HG03457 (cell line): Measurements from ENCODE around the gene PCBP3.
"Not testable (repeated sequence)": the region's sequence is repeated elsewhere in the genome, so short reads cannot be mapped to it uniquely, and the experiment has no call there.

Experiments
- ATAC-seq: cut with Tn5 transposase; IDR thresholded peaks from one replicate; pipeline ENCODE4 v1.9.1; 2021; ENCODE audit warnings: moderate number of reproducible peaks; ENCODE audit not compliant: unreplicated experiment

PCBP3 gene

GRCh38 chr21:45870421-45870820 is 226.9 kb downstream of the PCBP3 start:
- no peak for ATAC-seq

- no peak for ATAC-seq
Observed at GRCh38 chr21:45870851-45871615, 227.5 kb downstream of the PCBP3 start.

- ATAC-seq: no peak
Observed at GRCh38 chr21:45871616-45872236, 228.2 kb downstream of the PCBP3 start.

- ATAC-seq: no peak
Observed at GRCh38 chr21:45872471-45872870, 228.9 kb downstream of the PCBP3 start.

- ATAC-seq: no peak
Observed at GRCh38 chr21:45872902-45873301, 229.4 kb downstream of the PCBP3 start.

GRCh38 chr21:45873418-45873817 is 229.9 kb downstream of the PCBP3 start:
- ATAC-seq: no peak

- ATAC-seq: no peak
Observed at GRCh38 chr21:45873866-45874265, 230.3 kb downstream of the PCBP3 start.

GRCh38 chr21:45874716-45875415 is 231.3 kb downstream of the PCBP3 start:
- ATAC-seq: no peak

- no peak for ATAC-seq
Observed at GRCh38 chr21:45875416-45875760, 231.9 kb downstream of the PCBP3 start.

- ATAC-seq: no peak
Observed at GRCh38 chr21:45875881-45876280, 232.4 kb downstream of the PCBP3 start.

GRCh38 chr21:45876381-45877170 is 233.1 kb downstream of the PCBP3 start:
- ATAC-seq: no peak

GRCh38 chr21:45877171-45877438 is 233.6 kb downstream of the PCBP3 start:
- ATAC-seq: no peak

- ATAC-seq: no peak
Observed at GRCh38 chr21:45877821-45878469, 234.4 kb downstream of the PCBP3 start.

- no peak for ATAC-seq
Observed at GRCh38 chr21:45880097-45881068, 236.9 kb downstream of the PCBP3 start.

- ATAC-seq: no peak
Observed at GRCh38 chr21:45882645-45883044, 239.1 kb downstream of the PCBP3 start.

GRCh38 chr21:45883090-45883489 is 239.6 kb downstream of the PCBP3 start:
- no peak for ATAC-seq

- ATAC-seq: no peak
Observed at GRCh38 chr21:45885597-45885929, 242.0 kb downstream of the PCBP3 start.

- ATAC-seq: not testable (repeated sequence)
Observed at GRCh38 chr21:45885930-45886601, 242.5 kb downstream of the PCBP3 start.

GRCh38 chr21:45886610-45887026 is 243.1 kb downstream of the PCBP3 start:
- ATAC-seq: no peak
